Hepatocyte (in vitro differentiated cells): ENCODE measurements around the gene CDON. TPM values are rescaled to one million over a fixed set of nuclear protein-coding genes. Genes with fewer than 3 reads are reported as not detected.

Experiments used
- DNase-seq: peaks from one replicate; pipeline ENCODE4 v3.0.0-alpha.2; 2016; ENCODE audit warnings: low spot score
- H2AFZ ChIP-seq: fragments of 200-600 bp; sonication (generic); 2 replicates; pipeline ENCODE4 v1.6.0; 2016; ENCODE audit warnings: antibody characterized with exemption, mild to moderate bottlenecking
- H3K27ac ChIP-seq: fragments of 200-600 bp; sonication (generic); 2 replicates; pipeline ENCODE4 v1.5.1; 2016; ENCODE audit warnings: mild to moderate bottlenecking
- H3K27me3 ChIP-seq: fragments of 200-600 bp; sonication (generic); 2 replicates; pipeline ENCODE4 v1.6.1; 2016
- H3K36me3 ChIP-seq: fragments of 200-600 bp; sonication (generic); replicated peaks from 2 replicates; pipeline ENCODE4 v1.5.1; 2016; ENCODE audit warnings: low read depth; ENCODE audit not compliant: insufficient read depth
- H3K4me1 ChIP-seq: fragments of 200-600 bp; sonication (generic); 2 replicates; pipeline ENCODE4 v1.5.1; 2016; ENCODE audit warnings: mild to moderate bottlenecking, moderate library complexity; ENCODE audit not compliant: insufficient read depth
- H3K4me2 ChIP-seq: fragments of 200-600 bp; sonication (generic); 2 replicates; pipeline ENCODE4 v1.6.0; 2016
- H3K4me3 ChIP-seq: fragments of 200-600 bp; sonication (generic); 2 replicates; pipeline ENCODE4 v1.5.1; 2016; ENCODE audit warnings: mild to moderate bottlenecking
- H3K79me2 ChIP-seq: fragments of 200-600 bp; sonication (generic); 2 replicates; pipeline ENCODE4 v1.6.0; 2017; ENCODE audit warnings: mild to moderate bottlenecking
- H3K9me2 ChIP-seq: fragments of 200-600 bp; sonication (generic); replicated peaks from 2 replicates; pipeline ENCODE4 v1.6.0; 2017; ENCODE audit warnings: mild to moderate bottlenecking; ENCODE audit not compliant: insufficient read depth
- H3K9me3 ChIP-seq: fragments of 200-600 bp; sonication (generic); 2 replicates; pipeline ENCODE4 v1.5.1; 2016; ENCODE audit warnings: low read depth, mild to moderate bottlenecking
- H4K20me1 ChIP-seq: fragments of 200-600 bp; sonication (generic); 2 replicates; pipeline ENCODE4 v1.6.0; 2016; ENCODE audit warnings: mild to moderate bottlenecking; ENCODE audit not compliant: insufficient read depth, poor library complexity, severe bottlenecking
- CTCF ChIP-seq: fragments of 200-600 bp; sonication (generic); IDR thresholded peaks from 2 replicates; pipeline ENCODE4 v1.5.1; 2016; ENCODE audit warnings: antibody characterized with exemption, mild to moderate bottlenecking; ENCODE audit not compliant: poor library complexity
- EZH2 ChIP-seq: fragments of 200-600 bp; sonication (generic); IDR thresholded peaks from 2 replicates; pipeline ENCODE4 v1.6.1; 2016; ENCODE audit warnings: antibody characterized with exemption, mild to moderate bottlenecking, borderline replicate concordance
- EZH2phosphoT487 ChIP-seq: fragments of 200-600 bp; sonication (generic); IDR thresholded peaks from one replicate; pipeline ENCODE4 v1.6.1; 2018; ENCODE audit warnings: antibody characterized with exemption, mild to moderate bottlenecking, low read depth, moderate library complexity; ENCODE audit not compliant: unreplicated experiment, severe bottlenecking
- WGBS: methylation state at CpG from one replicate; pipeline ENCODE4 v1.1.6; 2016; ENCODE audit warnings: low lambda C conversion rate; ENCODE audit errors: missing lambda C conversion rate; 5-methylcytosine and 5-hydroxymethylcytosine counted together
- polyA plus RNA-seq: library from polyadenylated mRNA; unstranded; fragments of >200 nt; fragmentation: Nextera tagmentation; extraction: Ambion mirVana; gene quantifications from 2 replicates; pipeline ENCODE4 v1.2.1, GENCODE V29; 2016
- total RNA-seq: library from RNA; depleted of rRNA; stranded (reverse); fragments of >200 nt; gene quantifications from 2 replicates; pipeline ENCODE4 v1.2.3, GENCODE V29; 2014

Gene CDON
- total and polyA plus RNA-seq, 2 experiments from 2014 or later = 17.5 to 41.9 TPM

- no peak for DNase-seq
- Histone ChIP-seq H2AFZ (no peak overlapping the region), H3K4me3 (no peak overlapping the region), H3K4me2 (no peak overlapping the region), H3K79me2 (no peaks in the 10 kb centered on the region), H3K27ac (no peak overlapping the region), H3K27me3 (no peaks in the 10 kb centered on the region), H3K9me3 (no peaks in the 10 kb centered on the region), H3K9me2 (no peaks in the 10 kb centered on the region), H4K20me1 (no peaks in the 10 kb centered on the region), H3K4me1 (peaks cover 6% of the 10 kb centered on the region), H3K36me3 (no peaks in the 10 kb centered on the region)
- 96% methylated on average over 22 of the region's 22 CpGs for WGBS
- TF ChIP-seq EZH2phosphoT487 (no peak), EZH2 (no peak), CTCF (no peak)
Measured at GRCh38 chr11:125949271-125950177, 113.1 kb downstream of the CDON start.

GRCh38 chr11:125948278-125949051 is 114.2 kb downstream of the CDON start:
- no peak for TF ChIP-seq EZH2phosphoT487
- no peak for TF ChIP-seq CTCF
- TF ChIP-seq EZH2 = no peak
- H3K79me2 ChIP-seq = no peaks in the 10 kb centered on the region
- DNase-seq = no peak
- H4K20me1 ChIP-seq = no peaks in the 10 kb centered on the region
- H3K9me3 ChIP-seq = no peaks in the 10 kb centered on the region
- H3K36me3 ChIP-seq = no peaks in the 10 kb centered on the region
- no peak overlapping the region for H3K27ac ChIP-seq
- H3K9me2 ChIP-seq = no peaks in the 10 kb centered on the region
- H3K4me1 ChIP-seq = peaks cover 6% of the 10 kb centered on the region
- H3K27me3 ChIP-seq = no peaks in the 10 kb centered on the region
- H2AFZ ChIP-seq = no peak overlapping the region
- H3K4me3 ChIP-seq = no peak overlapping the region
- WGBS = 91% methylated on average over 19 of the region's 23 CpGs
- no peak overlapping the region for H3K4me2 ChIP-seq

GRCh38 chr11:125947419-125948277 is 115.0 kb downstream of the CDON start:
- no peak for DNase-seq
- H3K79me2 ChIP-seq = no peaks in the 10 kb centered on the region

More at GRCh38 chr11:125947419-125948277, 115.0 kb downstream of the CDON start:
- H3K4me1 ChIP-seq = peaks cover under 1% of the 10 kb centered on the region
- 94% methylated on average over 22 of the region's 24 CpGs for WGBS
- H3K36me3 ChIP-seq = no peaks in the 10 kb centered on the region
- TF ChIP-seq EZH2 (no peak), EZH2phosphoT487 (no peak), CTCF (no peak)
- H3K4me3 ChIP-seq = no peak overlapping the region
- H2AFZ ChIP-seq = no peak overlapping the region
- no peaks in the 10 kb centered on the region for H3K27me3 ChIP-seq
- H3K4me2 ChIP-seq = no peak overlapping the region
- no peak overlapping the region for H3K27ac ChIP-seq
- H3K9me2 ChIP-seq = no peaks in the 10 kb centered on the region
- H4K20me1 ChIP-seq = no peaks in the 10 kb centered on the region
- H3K9me3 ChIP-seq = no peaks in the 10 kb centered on the region
